GOT3 (cell line): ENCODE results near the gene BTBD7.

Experiments used
- DNase-seq: peaks from one replicate; lab custom pipeline; 2025; ENCODE audit warnings: mixed read lengths; lab: John Stamatoyannopoulos, UW

Gene BTBD7

DNA sequence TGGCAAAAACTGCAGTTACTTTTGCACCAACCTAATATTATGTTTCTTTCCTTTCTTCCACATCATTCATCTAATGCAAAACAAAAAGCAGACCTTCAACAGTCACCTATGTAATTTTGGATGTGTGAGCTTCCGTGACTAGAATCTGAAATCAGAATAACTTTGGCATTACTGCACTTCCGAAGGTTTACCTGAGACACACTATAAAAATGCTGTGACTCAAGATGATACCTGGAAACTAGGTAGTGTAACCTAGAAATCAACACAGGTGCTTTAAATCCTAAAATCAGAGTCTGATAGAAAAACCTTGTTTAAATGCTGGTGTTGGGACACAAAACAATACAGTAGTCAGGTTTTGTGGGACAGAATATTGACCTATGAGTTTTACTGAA, 2.2 kb downstream of the BTBD7 start:
- no peak for DNase-seq

DNA sequence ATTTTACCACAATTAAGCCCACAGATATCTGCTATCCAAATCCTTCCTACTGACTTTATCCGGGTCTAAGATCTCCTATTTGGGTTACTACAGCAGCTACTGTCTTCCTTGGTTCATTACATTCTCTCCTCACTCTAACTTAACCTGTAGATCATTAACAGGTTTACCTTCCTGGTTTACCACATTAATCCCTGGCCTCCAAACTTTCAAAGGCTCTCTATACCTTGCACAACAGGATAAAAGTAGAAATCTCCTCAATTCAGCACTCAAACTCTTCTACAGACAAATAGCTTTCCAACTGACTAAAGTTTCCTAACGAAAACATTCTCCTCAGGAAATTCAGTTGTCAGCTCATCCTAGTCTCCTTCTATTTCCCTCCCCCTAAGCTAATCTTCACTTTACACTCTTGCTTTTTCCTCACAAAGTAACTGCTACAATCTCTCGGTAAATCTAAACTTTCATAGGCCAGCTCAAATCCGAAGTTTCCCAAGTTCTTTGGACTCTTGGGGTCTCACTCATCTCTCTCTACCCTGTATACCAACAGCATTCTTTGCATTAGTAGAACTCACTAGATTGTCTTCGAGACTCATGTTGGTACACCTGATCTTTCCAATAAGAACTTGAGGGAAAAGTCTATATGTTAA, 2.7 kb downstream of the BTBD7 start:
- DNase-seq, result no peak

DNA sequence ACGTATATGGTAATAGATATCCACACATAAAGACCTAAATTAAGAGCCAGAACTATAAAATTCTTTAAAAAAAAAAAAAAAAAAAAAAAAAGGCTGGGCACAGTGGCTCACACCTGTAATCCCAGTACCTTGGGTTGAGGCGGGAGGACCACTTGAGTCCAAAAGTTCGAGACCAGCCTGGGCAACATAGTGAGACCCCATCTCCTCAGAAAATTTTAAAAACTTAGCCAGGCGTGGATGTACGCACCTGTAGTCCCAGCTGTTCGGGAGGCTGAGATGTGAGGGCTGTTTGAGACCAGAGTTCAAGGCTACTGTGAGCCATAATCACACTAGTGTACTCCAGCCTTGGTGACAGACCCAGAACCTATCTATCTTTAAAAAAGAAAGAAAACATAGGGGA, 4.3 kb downstream of the BTBD7 start:
- no peak for DNase-seq

DNA sequence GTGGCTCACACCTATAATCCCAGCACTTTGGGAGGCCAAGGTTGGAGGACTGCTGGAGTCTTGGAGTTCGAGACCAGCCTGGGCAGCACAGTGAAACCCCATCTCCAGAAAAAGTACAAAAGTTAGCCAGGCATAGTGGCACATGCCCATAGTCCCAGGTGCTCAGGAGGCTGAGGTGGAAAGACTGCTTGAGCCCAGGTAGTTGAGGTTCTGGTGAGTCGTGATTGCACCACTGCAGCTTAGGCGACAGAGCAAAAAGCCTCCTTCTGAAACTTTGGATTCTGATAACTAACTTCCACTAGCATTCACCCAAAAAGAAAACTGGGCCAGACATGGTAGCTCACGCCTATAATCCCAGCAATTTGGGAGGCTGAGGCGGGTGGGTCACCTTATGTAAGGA, 6.6 kb downstream of the BTBD7 start:
- DNase-seq, result no peak

DNA sequence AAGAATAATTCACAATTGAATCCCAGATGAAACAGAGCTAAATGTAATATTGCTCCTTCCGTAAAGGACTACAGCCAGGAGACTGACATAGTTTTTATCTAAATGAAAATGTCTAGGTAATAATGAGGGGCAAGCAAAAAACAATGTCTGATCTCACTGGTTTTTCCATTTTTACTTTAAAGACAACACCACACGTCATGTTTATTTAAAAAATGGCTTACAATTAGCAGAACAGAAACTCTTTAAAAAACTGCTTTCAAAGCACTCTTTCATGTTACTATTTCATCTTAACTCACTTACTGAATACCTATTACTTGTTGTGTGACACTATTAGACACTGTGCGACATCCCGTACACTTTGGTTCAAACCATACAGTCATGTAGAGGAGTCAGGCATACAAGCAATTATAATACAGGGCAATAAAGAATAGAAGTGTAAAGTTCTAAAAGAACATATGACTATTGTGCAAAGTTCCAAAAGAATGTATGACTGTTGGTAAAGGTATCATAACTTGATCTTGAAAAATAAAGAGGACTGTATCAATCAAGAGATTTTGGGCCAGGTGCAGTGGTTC, 9.1 kb downstream of the BTBD7 start:
- no peak for DNase-seq

DNA sequence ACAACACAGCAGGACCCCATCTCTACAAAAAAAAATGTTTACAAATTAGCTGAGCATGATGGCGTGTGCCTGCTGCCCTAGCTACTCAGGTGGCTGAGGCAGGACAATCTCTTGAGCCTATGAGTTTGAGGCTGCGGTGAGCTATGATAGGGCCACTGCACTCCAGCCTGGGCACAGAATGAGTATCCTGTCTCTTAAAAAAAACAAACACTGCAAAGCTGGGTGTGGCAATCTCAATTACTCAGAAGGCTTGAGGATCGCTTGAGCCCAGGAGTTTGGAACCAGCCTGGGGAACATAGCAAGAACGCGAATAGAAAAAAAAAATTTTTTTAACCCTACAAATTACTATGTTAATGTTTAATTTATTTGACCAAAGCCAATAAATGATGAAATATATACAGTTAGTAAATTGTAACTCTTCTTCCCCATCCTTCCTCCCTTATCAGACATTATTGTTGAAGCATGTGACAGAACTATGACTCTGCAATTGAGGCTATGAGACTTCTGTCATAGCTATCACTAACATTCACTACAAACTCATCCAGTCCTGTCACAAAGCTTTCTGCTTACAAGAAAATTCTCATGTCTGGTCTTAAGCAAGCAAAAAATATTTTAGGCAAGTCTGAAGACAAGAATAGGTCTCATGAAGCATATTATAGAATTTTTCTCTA, 9.8 kb downstream of the BTBD7 start:
- no peak for DNase-seq

DNA sequence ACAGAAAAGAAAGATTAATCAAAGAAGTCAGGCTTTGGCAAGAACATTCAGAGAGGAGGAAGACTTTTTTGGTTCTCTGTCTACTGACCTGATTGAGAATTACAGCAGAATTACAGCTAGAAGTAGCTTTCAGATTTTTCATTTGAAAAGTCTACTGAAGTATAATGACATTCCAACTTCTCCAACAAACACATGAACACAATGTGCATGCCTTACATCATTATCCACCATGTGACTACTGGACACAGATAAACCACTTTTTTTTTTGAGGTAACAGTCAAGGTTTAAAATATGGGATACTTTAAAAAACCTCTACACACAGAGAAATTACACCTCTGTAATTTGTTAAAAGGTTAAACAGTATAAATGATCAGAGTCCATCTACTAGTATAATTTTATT, 12.3 kb downstream of the BTBD7 start:
- no peak for DNase-seq

DNA sequence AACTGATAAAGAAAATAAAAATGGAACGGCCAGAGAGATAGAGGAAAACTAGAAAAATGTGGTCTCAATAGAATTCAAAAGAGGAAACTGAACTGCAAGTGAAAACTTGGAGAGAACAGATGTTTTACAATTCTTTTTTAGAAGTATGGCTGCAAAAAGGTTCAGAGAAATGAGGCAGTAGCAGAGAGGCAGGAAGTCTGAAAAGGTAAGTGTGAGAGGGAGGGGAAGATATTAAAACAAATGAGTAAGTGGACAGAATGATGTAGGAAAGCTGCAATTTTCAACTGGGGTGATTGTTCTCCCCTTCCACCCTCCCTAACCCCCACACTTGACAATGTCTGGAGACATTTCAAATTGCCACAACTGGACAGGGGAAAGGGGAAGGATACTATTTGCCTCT, 12.9 kb downstream of the BTBD7 start:
- DNase-seq, result no peak

DNA sequence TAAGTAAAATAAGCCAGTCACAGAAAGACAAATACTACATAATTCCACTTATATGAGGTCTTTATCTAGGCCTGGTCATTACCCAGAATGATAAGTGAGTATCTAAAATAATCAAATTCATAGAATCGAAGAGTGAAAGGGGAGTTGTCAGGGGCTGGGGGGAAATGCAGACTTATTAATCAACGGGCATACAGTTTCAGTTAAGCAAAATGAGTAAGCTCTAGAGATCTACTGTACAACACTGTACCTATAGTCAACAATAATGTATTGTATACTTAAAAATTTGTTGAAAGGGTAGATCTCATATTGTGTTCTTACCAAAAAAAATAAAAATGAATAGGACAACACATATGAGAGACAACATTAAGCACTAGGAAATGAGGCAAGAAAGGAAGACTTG, 13.3 kb downstream of the BTBD7 start:
- no peak for DNase-seq

DNA sequence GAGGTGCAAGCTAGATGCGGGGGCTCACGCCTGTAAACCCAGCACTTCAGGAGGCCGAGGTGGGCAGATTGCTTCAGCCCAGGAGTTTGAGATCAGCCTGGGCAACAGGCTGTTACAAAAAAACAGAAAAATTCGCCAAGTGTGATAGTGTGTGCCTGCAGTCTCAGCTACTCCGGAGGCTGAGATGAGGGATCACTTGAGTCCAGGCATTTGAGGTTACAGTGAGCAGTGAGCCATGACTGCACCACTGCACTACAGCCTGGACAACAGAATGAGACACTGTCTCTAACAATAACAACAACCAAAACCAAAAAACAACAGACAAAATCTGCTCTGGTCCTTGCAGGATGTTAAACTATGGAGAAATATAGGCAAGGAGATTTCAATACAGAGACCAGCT, 13.9 kb downstream of the BTBD7 start:
- DNase-seq, result no peak

DNA sequence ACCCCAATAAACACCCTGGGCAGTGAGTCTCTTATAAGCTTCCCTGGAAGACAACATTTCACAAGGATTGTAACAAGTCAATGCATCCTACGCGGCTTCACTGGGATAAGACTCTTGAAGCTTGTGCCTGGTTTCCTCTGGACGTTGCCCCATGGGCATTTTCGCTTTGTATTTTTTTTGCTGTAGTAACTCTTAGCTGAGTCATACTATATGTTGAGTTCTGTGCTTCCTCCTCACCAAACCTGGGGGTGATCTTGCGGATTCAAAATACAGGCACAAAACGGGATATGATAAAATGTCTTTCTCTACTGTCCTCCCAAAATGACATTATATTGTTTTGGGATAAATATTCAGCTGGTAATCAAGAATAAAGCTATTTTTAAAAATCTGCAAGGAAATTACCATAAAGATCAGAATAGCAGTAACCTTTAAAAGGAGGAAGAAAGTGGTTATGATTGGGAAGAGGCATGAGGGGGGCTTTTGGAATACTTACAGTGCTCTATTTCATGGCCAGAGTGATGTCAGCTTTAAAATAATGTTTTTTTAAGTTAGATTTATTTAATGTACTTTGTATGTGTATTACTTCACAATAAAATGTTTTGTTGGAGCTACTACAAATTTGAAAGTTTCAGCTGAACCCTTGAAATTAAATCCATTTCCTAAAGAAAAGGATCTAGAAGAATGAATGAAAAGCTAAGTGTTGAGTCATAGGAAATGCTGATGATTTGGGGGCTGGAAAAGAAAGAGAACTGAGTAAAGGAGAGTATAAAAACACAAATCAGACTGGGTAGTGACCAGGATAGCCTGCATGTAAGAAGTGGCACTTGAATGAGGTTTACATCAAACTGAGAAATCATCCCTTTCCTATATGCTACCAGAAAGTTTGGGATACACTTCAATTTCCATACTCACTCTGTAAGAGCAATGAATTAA, 14.7 kb downstream of the BTBD7 start:
- no peak for DNase-seq

DNA sequence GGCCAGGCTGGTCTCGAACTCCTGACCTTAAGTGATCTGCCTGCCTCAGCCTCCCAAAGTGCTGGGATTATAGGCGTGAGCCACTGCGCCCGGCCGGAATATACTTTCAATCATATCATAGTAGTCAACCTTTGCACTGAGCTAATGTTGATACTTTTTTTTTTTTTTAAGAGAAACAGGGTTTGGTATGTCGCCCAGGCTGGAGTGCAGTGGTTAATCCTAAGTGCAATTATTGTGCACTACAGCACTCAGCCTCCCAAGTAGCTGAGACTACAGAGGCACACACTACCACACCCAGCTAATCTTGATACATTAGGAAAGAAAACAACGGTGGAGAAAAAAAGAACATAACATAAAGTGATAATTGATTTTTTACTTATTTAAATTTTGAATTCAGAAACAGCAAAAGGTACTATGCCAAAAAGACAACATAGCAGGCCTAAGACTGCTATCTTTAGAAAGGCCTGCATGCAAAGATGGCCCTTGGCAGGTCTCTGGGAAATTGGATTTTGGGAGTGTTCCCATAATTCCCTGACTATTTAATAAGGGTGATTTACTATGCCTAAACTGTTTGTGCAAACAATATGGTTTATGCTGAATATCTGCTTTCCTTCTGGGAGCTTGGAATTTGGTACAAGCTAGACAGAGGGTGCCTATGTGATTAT, 15.5 kb downstream of the BTBD7 start:
- DNase-seq, result no peak

DNA sequence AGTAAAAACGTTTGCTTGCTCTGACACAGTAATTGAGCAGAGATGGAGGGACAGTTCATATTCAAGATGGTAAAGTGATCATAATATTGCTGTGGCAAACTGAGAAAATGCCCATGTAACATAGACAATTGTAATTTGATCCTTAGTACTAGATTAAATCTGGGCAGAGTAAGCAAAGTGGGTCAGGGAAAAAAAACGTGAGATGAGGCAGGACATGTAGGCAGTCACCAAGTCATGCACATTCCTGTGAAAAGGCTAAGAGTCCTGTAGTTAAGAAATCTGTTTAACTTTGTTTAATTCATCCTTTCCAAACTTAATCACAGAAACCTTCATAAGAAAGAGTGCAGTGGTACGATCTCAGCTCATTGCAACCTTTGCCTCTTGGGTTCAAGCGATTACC, 16.1 kb downstream of the BTBD7 start:
- no peak for DNase-seq

DNA sequence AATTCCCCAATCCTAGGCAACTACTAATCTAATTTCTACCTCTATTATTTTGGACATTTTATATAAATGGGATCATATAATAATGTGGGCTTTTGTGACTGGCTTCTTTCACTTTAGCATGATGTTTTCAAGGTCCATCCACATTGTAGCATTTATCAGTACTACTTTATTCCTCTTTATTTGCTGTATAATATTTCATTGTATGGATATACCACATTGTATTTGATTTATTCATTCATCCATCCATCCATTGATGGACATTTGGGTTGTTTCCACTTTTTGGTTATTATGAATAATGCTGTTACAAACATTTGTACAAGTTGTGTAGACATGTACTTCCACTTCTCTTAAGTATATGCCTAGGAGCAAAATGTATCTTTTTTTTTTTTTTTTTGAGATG, 17.3 kb downstream of the BTBD7 start:
- DNase-seq, result no peak

DNA sequence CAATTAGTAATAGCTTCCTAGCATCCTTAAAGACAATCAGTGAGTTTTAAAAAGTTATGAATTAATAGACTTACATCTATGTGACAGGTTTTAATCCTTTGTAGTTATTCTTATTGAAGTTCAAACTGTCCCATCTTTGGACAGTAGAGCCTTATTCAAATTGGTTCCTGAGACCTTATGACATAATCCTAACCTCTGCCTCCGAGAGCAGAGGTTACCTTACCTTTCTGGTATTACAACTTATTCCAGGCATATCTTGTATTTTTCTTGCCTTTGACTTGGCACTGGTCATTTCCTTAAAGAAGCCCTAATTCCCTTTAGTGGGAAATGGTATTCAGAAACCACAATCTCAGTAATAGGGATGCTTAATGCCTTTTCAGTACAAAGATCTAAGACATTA, 21.8 kb downstream of the BTBD7 start:
- DNase-seq, result no peak

DNA sequence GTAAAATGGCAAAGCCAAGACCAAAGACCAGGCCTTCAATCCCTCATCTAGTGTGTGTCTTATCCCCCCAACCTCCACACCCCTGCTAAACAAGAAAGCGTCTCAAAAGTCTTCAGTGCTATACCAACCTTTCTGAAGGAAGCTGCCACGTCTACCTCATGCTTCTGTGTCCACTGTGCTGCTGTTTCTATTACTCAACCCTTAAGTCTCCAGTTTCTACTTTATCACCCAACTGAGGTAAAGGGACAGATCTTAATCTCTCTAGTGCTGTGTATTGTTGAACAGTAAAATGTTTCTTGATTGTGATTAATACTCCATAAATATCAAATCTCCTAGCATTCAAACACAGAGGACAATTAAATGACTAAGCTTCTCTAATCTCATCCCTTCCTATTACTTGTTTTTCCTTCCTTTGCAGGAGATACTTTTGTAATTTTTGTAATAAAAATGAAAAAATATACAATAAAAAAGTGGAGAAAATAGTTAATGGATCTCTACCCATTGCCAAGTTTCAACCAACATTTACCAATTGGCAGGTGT, 23.3 kb downstream of the BTBD7 start:
- no peak for DNase-seq

DNA sequence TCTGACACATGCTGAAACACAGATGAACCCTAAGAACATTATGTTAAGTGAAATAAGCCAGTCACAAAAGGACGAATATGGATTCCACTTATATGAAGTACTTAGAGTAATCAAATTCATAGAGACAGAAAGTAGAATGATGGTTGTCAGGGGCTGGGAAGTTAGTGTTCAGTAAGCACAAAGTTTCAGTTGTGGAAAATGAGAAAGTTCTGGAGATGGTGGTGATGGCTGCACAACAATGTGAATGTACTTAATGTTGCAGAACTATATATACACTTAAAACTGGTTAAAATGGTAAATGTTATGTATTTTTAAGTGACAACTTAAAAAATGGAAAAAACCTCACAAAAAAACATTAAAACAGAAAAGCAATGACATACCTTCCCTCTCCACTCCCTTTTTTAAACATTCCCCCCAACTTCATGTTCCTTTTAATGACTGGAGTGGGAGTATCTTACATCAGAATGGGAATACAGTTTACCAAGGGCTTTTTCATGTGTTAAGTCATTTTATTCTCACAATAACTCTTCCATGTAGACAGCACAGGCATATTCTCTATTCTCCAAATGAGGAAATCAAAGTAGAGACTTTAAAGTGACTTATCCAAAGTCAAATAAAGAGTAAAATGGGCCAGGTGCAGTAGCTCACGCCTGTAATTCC, 24.0 kb downstream of the BTBD7 start:
- no peak for DNase-seq

DNA sequence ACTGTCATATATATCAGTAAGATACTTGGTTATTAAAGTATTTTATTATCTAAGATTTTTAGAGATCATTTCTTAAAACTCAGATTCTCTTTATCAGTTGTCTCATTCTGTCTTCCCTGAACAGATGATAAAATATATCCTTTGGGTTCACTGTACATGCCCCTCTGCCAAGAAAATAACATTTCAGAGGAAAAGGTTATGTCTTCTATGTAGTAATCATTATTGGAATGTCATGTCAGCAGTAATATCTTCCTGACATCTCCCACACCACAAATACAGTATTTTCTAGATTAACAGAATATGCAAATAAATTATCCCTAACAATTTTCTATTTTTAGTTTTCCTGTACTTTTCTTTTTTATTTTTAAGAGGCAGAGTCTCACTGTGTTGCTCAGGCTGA, 26.0 kb downstream of the BTBD7 start:
- DNase-seq, result no peak

DNA sequence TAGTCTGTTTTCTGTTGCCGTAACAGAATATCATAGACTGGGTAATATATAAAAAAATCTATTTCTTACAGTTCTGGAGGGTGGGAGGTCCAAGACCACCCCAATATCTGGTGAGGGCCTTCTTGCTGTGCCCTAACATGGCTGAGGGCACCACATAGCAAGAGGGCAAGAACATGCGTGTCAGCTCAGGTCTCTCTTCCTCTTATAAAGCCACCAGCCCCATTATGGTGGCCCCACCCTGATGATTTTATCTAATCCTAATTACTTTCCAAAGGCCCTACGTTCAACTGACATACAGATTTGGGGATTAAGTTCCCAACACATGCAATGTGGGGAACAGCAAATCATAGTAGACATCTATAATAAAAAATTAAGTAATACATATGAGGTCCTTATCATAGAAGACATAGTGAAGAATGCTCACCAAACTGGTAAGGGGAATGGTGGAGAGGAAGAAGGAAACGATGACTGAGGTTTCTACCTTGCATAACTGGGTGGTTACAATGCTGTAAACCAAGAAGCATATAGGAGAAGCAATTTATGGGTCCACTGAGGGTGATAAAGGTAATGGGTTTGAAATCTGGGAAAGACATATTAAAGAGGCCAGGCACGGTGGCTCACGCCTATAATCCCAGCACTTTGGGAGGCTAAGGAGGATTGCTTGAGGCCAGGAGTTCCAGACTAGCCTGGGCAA, 27.0 kb downstream of the BTBD7 start:
- no peak for DNase-seq

DNA sequence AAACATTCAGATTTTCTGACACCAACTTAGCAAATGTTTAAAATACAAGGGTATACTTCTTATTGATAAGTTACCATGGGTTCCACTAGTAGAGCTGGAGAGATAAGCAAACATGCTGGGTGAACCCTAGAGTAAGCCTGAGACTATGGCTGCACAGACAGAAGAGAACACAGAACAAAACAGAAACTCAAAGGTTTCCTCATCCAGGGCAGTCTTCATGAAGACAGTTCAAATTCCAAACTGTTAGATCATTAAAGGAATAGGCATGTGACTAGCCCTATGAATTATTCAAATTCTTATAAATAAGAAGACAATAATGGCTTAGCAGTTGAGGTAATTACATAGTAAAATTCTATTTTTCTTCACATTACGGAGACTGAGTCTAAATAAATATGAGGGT, 28.1 kb downstream of the BTBD7 start:
- no peak for DNase-seq

DNA sequence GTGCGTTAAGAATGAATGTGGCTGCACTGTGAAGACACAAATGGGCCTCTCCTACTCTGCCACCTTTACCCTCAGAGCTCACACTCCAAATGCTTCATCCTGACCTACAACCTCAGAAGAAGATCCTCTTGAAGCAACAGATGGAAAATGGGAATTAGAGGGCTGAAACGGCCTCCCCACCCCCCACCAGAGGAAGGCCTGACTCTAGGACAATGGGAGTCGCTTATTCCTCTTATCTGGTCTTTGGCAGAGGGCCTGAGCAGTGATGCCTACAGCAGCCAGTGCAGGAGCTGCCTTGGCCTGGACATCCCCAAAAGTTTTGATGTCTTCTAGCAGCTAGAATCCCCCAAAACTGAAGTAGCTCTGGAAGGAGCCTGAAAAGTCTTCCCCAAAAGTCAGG, 29.2 kb downstream of the BTBD7 start:
- DNase-seq, result no peak
